ENCODE data around the gene RBM34.
"Not testable (repeated sequence)": the region's sequence is repeated elsewhere in the genome, so short reads cannot be mapped to it uniquely, and the experiment has no call there.

The RBM34 gene

GRCh38 chr1:235111107-235111506 lies 49.9 kb downstream of the RBM34 start:
- no peak for DNase-seq

- DNase-seq = no peak
These were observed 52.2 kb downstream of the RBM34 start for GRCh38 chr1:235108876-235109275.

- DNase-seq = no peak
These were observed 52.9 kb downstream of the RBM34 start for GRCh38 chr1:235108185-235108593.

DNA sequence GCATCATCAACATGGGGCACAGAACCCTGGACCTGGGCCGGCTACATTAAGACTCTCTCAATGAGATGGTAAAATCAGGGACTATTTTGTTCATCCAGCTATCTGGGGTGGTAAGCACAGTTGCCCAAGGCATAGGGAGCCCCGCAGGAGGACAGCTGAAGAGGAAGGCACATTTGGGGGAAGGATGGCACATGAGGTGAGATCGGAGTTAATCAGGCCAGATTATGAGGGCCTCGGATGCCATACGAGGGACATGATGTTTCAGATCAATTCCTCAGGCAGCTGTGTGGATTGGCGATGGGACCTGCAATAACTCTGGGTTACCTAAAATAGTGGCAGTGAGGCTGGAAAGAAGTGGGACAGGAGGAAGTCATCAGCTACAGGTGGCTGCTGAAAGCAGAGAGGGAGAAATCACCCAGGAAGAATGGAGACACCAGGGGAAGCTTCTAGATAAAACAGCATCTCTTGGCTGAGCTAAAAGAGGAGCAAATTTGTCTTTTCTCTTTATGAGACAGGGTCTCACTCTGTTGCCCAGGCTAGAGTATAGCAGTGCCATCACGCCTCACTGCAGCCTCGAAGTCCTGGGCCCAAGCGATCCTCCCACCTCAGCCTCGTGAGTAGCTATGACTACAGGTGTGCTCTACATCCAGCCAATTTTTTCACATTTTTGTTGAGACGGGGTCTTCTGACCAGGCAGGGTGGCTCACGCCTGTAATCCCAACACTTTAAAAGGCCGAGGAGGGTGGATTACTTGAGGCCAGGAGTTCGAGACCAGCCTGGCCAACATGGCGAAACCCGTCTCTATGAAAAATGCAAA lies 53.5 kb downstream of the RBM34 start:
- DNase-seq = no peak

GRCh38 chr1:235106457-235106856 lies 54.6 kb downstream of the RBM34 start:
- no peak for DNase-seq

DNA sequence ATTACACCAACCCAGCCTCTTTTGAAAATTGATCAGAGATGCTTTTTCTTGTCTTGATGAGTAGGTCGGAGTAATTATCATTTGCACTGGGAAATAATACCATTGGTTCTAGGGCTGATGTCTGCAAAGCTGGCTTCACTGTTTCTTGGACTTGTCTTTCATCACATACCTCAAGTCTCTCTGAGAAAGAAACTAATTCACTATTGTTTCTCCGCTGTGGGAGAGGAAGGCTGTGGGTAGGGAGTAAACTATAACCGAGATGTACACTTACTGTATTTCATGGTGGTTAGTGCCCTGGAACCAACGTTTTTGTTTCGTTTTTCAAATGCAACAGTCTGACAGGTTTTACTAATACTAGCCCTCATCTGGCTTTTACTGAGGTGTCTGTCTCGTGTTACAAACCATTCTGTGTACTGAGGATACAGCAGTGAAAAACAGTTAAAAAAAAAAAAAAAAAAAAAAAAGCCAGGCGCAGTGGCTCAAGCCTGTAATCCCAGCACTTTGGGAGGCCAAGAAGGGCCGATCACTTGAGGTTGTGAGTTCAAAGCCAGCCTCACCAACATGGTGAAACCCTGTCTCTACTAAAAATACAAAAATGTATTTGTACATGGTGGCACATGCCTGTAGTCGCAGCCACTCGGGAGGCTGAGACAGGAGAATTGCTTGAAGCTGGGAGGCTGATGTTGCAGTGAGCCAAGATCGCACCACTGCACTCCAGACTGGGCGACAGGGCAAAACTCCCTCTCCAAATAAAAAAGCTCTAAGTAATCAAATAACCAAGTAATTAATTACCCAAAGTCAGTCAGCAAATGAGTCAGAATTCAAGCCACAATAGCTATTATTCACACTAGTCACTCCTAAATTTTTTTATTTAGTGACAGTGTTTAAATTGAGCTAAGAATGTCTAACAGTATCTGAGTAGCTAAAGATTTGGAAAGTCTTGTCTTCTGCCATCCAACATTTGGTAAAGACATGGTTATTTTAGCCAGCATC lies 55.7 kb downstream of the RBM34 start:
- DNase-seq = no peak

GRCh38 chr1:235102993-235103411 lies 58.0 kb downstream of the RBM34 start:
- DNase-seq = no peak

DNA sequence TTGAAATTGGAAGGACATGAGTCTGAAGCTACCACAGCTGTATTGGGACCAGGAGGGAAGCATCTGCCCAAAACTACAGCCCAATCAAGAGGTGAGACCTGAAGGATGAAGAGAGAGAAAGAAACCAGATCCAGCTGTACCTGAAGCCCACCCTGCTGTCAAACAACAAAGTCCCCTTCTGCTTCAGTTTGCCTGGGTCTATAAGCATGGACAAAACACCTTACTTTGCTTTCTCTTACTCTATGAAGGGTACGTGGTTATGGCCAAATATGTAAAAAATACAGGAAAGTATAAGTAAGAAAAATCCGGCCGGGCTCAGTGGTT lies 58.8 kb downstream of the RBM34 start:
- DNase-seq = no peak

- DNase-seq = no peak
These were observed 59.3 kb downstream of the RBM34 start for GRCh38 chr1:235101558-235102258.

DNA sequence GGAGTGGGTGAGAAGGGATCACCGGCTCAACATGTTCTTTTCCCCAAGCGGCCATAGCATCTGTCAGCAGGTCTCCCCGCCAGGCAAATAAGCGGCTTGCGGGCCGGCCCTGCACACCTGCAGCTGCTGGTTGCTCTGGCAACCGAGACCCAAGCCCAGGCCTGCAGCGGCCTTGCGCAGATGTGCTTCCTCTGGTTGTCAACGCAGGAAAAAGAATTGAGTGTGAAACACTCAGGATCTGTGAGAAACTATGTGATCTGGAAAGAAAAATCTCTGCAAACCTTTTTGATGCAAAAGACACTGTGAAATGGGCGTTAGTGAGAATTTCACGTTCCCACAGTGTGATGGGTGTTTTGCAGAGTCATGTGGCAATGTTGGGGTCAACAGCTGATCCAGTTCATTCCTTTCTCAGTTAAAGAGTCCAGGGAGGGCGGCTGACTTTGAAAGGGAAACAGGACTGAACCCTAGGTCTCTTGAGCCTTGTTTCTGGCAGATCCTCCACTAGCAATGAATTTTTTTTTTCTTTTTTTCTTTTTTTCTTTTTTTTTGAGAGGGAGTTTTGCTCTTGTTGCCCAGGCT lies 60.8 kb downstream of the RBM34 start:
- no peak for DNase-seq

DNA sequence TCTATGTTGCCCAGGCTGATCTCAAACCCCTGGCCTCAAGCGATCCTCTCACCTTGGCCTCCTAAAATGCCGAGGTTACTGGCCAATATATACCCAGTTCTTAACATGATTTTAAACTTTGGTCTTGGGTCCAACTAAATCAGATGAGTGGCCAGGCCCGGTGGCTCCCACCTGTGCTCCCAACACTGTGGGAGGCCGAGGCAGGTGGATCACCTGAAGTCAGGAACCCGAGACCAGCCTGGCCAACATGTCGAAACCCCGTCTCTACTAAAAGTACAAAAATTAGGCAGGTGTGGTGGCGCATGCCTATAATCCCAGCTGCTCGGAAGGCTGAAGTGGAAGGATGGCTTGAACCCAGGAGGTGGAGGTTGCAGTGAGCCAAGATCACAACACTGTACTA lies 62.1 kb downstream of the RBM34 start:
- DNase-seq = no peak

DNA sequence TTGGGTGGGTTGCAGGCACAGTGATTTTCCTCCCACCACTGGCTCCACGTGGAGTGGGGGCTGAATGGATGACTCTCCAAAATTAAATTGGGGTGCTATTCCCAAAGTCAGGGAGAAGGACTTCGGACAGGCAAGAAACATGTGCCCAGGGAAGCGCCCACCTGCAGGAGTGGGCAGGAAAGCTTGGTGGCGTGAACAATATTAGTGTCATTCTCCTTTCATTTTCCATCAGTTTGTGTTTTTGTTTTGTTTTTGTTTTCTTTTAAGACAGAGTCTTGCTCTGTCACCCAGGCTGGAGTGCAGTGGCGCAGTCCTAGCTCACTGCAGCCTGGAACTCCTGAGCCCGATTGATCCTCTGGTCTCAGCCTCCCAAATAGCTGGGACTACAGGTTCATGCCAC lies 62.5 kb downstream of the RBM34 start:
- DNase-seq = no peak

- not testable (repeated sequence) for DNase-seq
These were observed 63.5 kb downstream of the RBM34 start for GRCh38 chr1:235097501-235097900.

DNA sequence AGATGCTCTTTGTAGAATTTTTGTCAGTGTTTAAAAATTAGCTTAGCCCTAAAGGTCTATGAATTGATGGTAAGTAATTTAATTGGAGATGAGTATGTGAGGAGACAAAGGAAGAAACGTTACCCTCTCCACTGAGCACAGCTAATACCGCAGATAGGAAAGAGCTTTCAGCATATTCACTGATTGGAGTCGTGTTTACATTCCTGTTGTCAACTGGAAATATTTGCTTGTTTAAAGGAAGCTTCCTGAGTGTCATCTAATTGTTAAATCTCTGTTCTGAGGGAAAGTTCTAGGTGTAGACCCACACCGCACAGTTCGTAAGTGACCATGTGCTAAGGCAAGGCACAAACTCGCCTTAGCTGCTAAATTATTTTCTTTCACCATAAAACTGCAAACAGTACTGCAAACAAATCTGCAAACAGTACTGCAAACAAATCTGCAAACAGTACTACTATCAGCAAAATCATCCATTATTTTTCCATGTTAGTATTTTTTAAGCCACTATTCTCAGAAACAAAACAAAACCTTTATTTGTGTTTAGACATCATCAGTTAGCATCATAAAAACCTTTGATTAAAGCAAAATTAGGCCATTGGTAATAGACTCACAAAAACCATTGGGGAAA lies 65.0 kb downstream of the RBM34 start:
- no peak for DNase-seq

DNA sequence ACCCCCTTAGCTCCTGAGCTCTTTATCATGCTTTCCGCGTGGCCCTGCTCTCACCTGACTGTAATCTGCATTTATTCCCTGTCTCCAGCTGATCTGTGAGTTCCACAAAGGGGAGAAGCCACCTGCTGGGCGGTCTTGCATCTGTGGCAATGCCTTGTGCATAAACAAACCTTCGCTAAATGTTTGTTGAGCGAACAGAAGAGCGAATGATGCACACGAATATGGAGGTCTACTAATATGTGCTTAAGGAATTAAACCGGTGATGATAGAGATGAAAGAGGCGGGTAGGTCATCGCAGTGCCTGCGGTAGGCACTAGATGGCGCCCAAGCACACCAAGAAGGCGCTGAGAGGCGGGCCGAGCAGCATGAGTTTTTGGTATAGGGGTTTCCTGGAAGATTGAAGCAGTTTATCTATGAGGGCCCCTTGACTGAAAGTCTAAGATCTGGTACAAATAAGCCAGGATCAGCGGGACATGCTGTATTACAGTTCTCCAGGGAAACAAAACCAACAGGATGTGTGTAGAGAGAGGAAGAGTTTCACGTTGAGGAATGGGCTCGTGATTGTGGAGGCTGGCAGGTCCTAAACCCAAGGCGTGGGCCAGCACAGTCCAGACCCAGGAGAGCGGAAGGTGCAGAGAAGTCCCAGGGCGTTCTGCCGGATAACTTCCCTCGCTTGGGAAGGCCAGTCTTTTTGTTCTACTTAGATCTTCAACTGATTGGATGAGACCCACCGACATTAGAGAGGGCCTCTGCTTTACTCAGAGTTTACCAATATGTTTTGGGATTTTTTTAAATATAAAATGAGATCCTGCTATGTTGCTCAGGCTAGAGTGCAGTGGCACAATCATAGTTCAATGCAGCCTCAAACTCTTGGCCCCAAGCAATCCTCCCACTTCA lies 67.1 kb downstream of the RBM34 start:
- DNase-seq = peak; percentile 45 to 88

- peak in 1 of 2 donors; percentile 21 for DNase-seq
These were observed 67.9 kb downstream of the RBM34 start for GRCh38 chr1:235093013-235093695.

DNA sequence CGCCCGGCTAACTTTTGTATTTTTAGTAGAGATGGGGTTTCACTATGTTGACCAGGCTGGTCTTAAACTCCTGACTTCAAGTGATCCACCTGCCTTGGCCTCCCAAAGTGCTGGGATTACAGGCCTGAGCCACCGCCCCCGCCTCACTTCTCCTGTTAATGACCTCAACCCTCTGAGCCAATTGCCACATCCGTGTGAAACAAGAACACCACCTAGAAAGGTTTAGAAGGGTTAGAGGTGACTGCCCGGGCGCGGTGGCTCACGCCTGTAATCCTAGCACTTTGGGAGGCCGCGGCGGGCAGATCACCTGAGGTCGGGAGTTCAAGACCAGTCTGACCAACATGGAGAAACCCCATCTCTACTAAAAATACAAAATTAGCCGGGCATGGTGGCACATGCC lies 68.6 kb downstream of the RBM34 start:
- DNase-seq = not testable (repeated sequence)

DNA sequence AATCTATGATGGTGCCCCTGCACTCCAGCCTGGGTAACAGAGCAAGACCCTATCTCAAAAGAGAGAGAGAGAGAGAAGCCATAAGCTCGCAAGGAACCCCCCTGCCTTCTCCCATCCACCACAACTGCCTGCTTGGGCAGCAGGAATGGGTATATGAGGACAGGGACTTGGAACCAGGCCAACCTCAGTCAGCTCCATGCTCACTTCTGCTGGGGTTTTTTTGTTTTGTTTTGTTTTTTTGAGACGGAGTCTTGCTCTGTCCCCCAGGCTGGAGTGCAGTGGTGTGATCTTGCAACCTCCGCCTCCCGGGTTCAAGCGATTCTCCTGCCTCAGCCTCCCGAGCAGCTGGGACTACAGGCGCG lies 69.0 kb downstream of the RBM34 start:
- not testable (repeated sequence) for DNase-seq

GRCh38 chr1:235091319-235092044 lies 69.6 kb downstream of the RBM34 start:
- not testable (repeated sequence) for DNase-seq
